Caco-2 (cell line): ENCODE results near the gene APOD. TPM values are rescaled to one million over a fixed set of nuclear protein-coding genes. Genes with fewer than 3 reads are reported as not detected.

Experiments
- BruUV-seq: library from RNA; stranded (reverse); fragments of 400-500 nt; replicated peaks from 2 replicates; lab custom pipeline; 2021; lab: Mats Ljungman, UMichigan
- CTCF ChIA-PET: fragments of 300-600 bp; sonication (Branson Sonifier 250); formaldehyde crosslinking; loops from one replicate; lab custom pipeline; 2022; ENCODE audit warnings: antibody characterized with exemption; lab: Charles Lee
- POLR2A ChIA-PET: fragments of 300-600 bp; sonication (Branson Sonifier 250); formaldehyde crosslinking; loops from one replicate; lab custom pipeline; 2022; ENCODE audit warnings: antibody characterized with exemption; lab: Charles Lee
- DNase-seq, 2 experiments: peaks; one replicate each; pipeline versions ENCODE4 v3.0.0 to v3.0.0-alpha.2; 2020 to 2022
- H3K27me3 ChIP-seq: replicated peaks from 2 replicates; pipeline ENCODE4 v1.6.0; 2011; ENCODE audit warnings: low read length; ENCODE audit not compliant: control insufficient read depth, insufficient read depth
- H3K36me3 ChIP-seq: 2 replicates; pipeline ENCODE4 v1.5.1; 2011; ENCODE audit warnings: low read length; ENCODE audit not compliant: control insufficient read depth, insufficient read depth
- H3K4me1 ChIP-seq: fragments of 250-450 bp; sonication (Bioruptor Pico); 2 replicates; pipeline ENCODE4 v1.5.1; 2020; ENCODE audit warnings: mild to moderate bottlenecking
- H3K4me3 ChIP-seq: 2 replicates; pipeline ENCODE4 v1.5.1; 2011; ENCODE audit warnings: low read depth, mild to moderate bottlenecking, control low read depth, low read length
- H3K9me3 ChIP-seq: fragments of 250-450 bp; sonication (Bioruptor Pico); 2 replicates; pipeline ENCODE4 v1.5.1; 2020; ENCODE audit warnings: mild to moderate bottlenecking, moderate library complexity
- H3K27ac Mint-ChIP-seq: one replicate; pipeline ENCODE4 v1.8.0; 2022; ENCODE audit warnings: mixed read lengths; ENCODE audit not compliant: unreplicated experiment
- H3K27me3 Mint-ChIP-seq: one replicate; pipeline ENCODE4 v1.8.0; 2022; ENCODE audit warnings: mixed read lengths; ENCODE audit not compliant: insufficient read depth, unreplicated experiment
- H3K36me3 Mint-ChIP-seq: one replicate; pipeline ENCODE4 v1.8.0; 2022; ENCODE audit warnings: mild to moderate bottlenecking, mixed read lengths; ENCODE audit not compliant: insufficient read depth, unreplicated experiment
- H3K4me1 Mint-ChIP-seq: one replicate; pipeline ENCODE4 v1.8.0; 2022; ENCODE audit warnings: low read depth, mixed read lengths; ENCODE audit not compliant: unreplicated experiment
- H3K4me3 Mint-ChIP-seq: one replicate; pipeline ENCODE4 v1.8.0; 2022; ENCODE audit warnings: mild to moderate bottlenecking, moderate library complexity, mixed read lengths; ENCODE audit not compliant: unreplicated experiment
- H3K9me3 Mint-ChIP-seq: one replicate; pipeline ENCODE4 v1.8.0; 2022; ENCODE audit warnings: mixed read lengths; ENCODE audit not compliant: unreplicated experiment
- CTCF ChIP-seq, 2 experiments: fragments of 200-600 bp in 1 of 2; IDR thresholded peaks; 1 replicate in 1 of 2; 2 replicates in 1 of 2; pipeline versions ENCODE4 v1.5.1 to v1.8.0; 2011 to 2022; ENCODE audit warnings: antibody characterized with exemption in 1 of 2, control low read depth in 1 of 2, inconsistent platforms in 1 of 2, low read depth in 1 of 2, low read length in 1 of 2, mild to moderate bottlenecking in 1 of 2, moderate library complexity in 1 of 2; ENCODE audit not compliant: insufficient read depth in 1 of 2, severe bottlenecking in 1 of 2, unreplicated experiment in 1 of 2
- intact Hi-C: fragments of 100-400 bp; cut with micrococcal nuclease; formaldehyde crosslinking; loops from one replicate; pipeline ENCODE4 v1.10.0; 2022; ENCODE audit not compliant: unreplicated experiment
- total RNA-seq: library from RNA; stranded (reverse); gene quantifications from 2 replicates; pipeline ENCODE4 v1.2.3, GENCODE V29; 2022

APOD gene
- total RNA-seq, 1 experiment from 2014 or later, result 101 TPM

GRCh38 chr3:195573611-195574496 is 9.9 kb downstream of the APOD start:
- Mint-ChIP-seq H3K36me3 (no peaks in the 10 kb centered on the region), H3K27ac (no peak overlapping the region), H3K9me3 (no peaks in the 10 kb centered on the region), H3K27me3 (no peaks in the 10 kb centered on the region), H3K4me3 (no peak overlapping the region), H3K4me1 (no peaks in the 10 kb centered on the region)
- intact Hi-C loops, result no loop called here
- ChIA-PET POLR2A (no interaction called here), CTCF (no interaction called here)
- Histone ChIP-seq H3K9me3 (no peaks in the 10 kb centered on the region), H3K36me3 (no peaks in the 10 kb centered on the region), H3K4me1 (peaks cover 5% of the 10 kb centered on the region; the same call in 1 of the 2 replicates), H3K27me3 (no peaks in the 10 kb centered on the region), H3K4me3 (no peak overlapping the region)
- DNase-seq, result no peak
- no peak for TF ChIP-seq CTCF (IDR thresholded peaks at IDR 0.05; ENCODE audit: insufficient read depth in 1 of 2, low read depth in 1 of 2, low read length in 1 of 2, severe bottlenecking in 1 of 2, unreplicated experiment in 1 of 2)
- BruUV-seq, result no TSS peak

- no peaks in the 10 kb centered on the region for H3K27me3 ChIP-seq
- no peak overlapping the region for H3K4me3 Mint-ChIP-seq
- no peak overlapping the region for H3K4me3 ChIP-seq
- BruUV-seq, result no TSS peak
- H3K27me3 Mint-ChIP-seq, result no peaks in the 10 kb centered on the region
- intact Hi-C loops, result no loop called here
- no peak for TF ChIP-seq CTCF (IDR thresholded peaks at IDR 0.05; ENCODE audit: insufficient read depth in 1 of 2, low read depth in 1 of 2, low read length in 1 of 2, severe bottlenecking in 1 of 2, unreplicated experiment in 1 of 2)
- H3K27ac Mint-ChIP-seq, result no peak overlapping the region
- POLR2A ChIA-PET, result no interaction called here
- CTCF ChIA-PET, result no interaction called here
- H3K9me3 Mint-ChIP-seq, result no peaks in the 10 kb centered on the region
- no peaks in the 10 kb centered on the region for H3K36me3 Mint-ChIP-seq
- peaks cover 5% of the 10 kb centered on the region for H3K4me1 Mint-ChIP-seq
- H3K4me1 ChIP-seq, result peaks cover 10% of the 10 kb centered on the region; the same call in 1 of the 2 replicates
- DNase-seq, result no peak
- H3K9me3 ChIP-seq, result no peaks in the 10 kb centered on the region
- no peaks in the 10 kb centered on the region for H3K36me3 ChIP-seq
These were observed 12.4 kb downstream of the APOD start for GRCh38 chr3:195571361-195571760.

GRCh38 chr3:195570912-195571311 is 12.8 kb downstream of the APOD start:
- TF ChIP-seq CTCF (IDR thresholded peaks at IDR 0.05; ENCODE audit: insufficient read depth in 1 of 2, low read depth in 1 of 2, low read length in 1 of 2, severe bottlenecking in 1 of 2, unreplicated experiment in 1 of 2), result no peak
- H3K36me3 Mint-ChIP-seq, result no peaks in the 10 kb centered on the region
- H3K27ac Mint-ChIP-seq, result no peak overlapping the region
- no peaks in the 10 kb centered on the region for H3K27me3 Mint-ChIP-seq
- H3K4me1 ChIP-seq, result peaks cover 10% of the 10 kb centered on the region
- H3K4me3 ChIP-seq, result no peak overlapping the region
- no peaks in the 10 kb centered on the region for H3K27me3 ChIP-seq
- peaks cover 8% of the 10 kb centered on the region for H3K4me1 Mint-ChIP-seq
- no TSS peak for BruUV-seq
- ChIA-PET POLR2A (no interaction called here), CTCF (no interaction called here)
- no peak overlapping the region for H3K4me3 Mint-ChIP-seq
- DNase-seq, result no peak
- H3K9me3 Mint-ChIP-seq, result no peaks in the 10 kb centered on the region
- intact Hi-C loops, result no loop called here
- no peaks in the 10 kb centered on the region for H3K9me3 ChIP-seq
- H3K36me3 ChIP-seq, result no peaks in the 10 kb centered on the region
